NB4 (cell line): ENCODE results near the gene KIF21A.

Experiments used
- POLR2A ChIP-seq: IDR thresholded peaks from 2 replicates; pipeline ENCODE4 v1.6.1; 2011; ENCODE audit warnings: mild to moderate bottlenecking; ENCODE audit not compliant: insufficient read length; ENCODE audit errors: extremely low read depth
- TF ChIP-seq, protein P1 (sequence below): IDR thresholded peaks from one replicate; pipeline ENCODE4 v1.5.1; 2012; ENCODE audit warnings: low read depth, low read length

DNA sequence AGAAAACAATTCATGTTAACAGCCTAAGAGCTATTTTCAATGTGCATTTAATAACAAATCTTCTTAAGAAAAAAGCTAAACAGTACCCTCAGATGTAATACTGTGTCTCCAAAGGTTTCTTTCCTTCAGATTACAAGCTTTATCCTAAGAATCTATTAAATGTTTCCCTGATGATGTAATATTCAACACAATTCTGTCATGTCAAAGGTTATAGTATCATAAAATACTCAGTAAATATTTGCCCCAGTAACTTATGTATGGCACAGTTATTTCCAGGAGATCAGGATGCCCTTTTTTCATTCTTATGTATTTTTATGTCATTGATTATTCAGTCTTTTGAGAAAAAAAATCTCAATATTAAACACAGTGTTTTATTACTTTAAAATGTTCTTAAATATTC is 128.4 kb downstream of the KIF21A start:
- TF ChIP-seq, protein P1, sequence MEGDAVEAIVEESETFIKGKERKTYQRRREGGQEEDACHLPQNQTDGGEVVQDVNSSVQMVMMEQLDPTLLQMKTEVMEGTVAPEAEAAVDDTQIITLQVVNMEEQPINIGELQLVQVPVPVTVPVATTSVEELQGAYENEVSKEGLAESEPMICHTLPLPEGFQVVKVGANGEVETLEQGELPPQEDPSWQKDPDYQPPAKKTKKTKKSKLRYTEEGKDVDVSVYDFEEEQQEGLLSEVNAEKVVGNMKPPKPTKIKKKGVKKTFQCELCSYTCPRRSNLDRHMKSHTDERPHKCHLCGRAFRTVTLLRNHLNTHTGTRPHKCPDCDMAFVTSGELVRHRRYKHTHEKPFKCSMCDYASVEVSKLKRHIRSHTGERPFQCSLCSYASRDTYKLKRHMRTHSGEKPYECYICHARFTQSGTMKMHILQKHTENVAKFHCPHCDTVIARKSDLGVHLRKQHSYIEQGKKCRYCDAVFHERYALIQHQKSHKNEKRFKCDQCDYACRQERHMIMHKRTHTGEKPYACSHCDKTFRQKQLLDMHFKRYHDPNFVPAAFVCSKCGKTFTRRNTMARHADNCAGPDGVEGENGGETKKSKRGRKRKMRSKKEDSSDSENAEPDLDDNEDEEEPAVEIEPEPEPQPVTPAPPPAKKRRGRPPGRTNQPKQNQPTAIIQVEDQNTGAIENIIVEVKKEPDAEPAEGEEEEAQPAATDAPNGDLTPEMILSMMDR, result no peak
- no peak for TF ChIP-seq POLR2A
